SK-N-SH (cell line): ENCODE data around the gene MCC. TPM values are rescaled to one million over a fixed set of nuclear protein-coding genes. Genes with fewer than 3 reads are reported as not detected.
A peak's percentile ranks its signal among the peaks of the same experiment; 100 is the strongest.

Experiments used
- CTCF ChIA-PET: fragments of 300-600, 350-600 bp; formaldehyde crosslinking; extraction: SDS; loops from one replicate; lab custom pipeline; 2021; lab: Yijun Ruan, JAX
- POLR2A ChIA-PET: fragments of 350-600 bp; sonication (Branson Sonifier 250); formaldehyde crosslinking; extraction: SDS; loops from one replicate; lab custom pipeline; 2020; ENCODE audit warnings: antibody characterized with exemption, inconsistent platforms; lab: Yijun Ruan, JAX
- DNase-seq: peaks from one replicate; pipeline ENCODE4 v3.0.0; 2012
- H2AFZ ChIP-seq: fragments of 200-600 bp; sonication (generic); 2 replicates; pipeline ENCODE4 v1.8.1; 2016; ENCODE audit warnings: antibody characterized with exemption, mild to moderate bottlenecking, low read depth
- H3F3A ChIP-seq: fragments of 200-600 bp; sonication (generic); replicated peaks from 2 replicates; pipeline ENCODE3; 2016; ENCODE audit warnings: antibody characterized with exemption, mild to moderate bottlenecking; ENCODE audit not compliant: insufficient read depth
- H3K27ac ChIP-seq, 2 experiments: fragments of 200-500 bp in 1 of 2; fragments of 200-600 bp in 1 of 2; sonication (Bioruptor generic) in 1 of 2; sonication (generic), shearing (Covaris generic) in 1 of 2; 2 replicates each; pipeline versions ENCODE4 v1.5.1 to v1.6.1; 2014 to 2016; ENCODE audit warnings: low read depth in 2 of 2, inconsistent platforms in 1 of 2, low read length in 1 of 2, mild to moderate bottlenecking in 1 of 2, mixed read lengths in 1 of 2
- H3K27me3 ChIP-seq: fragments of 200-600 bp; sonication (generic), shearing (Covaris generic); 2 replicates; pipeline ENCODE4 v1.6.1; 2016; ENCODE audit warnings: mixed run types; ENCODE audit not compliant: insufficient read depth
- H3K36me3 ChIP-seq, 2 experiments: fragments of 200-500 bp in 1 of 2; fragments of 200-600 bp in 1 of 2; sonication (Bioruptor generic) in 1 of 2; sonication (generic) in 1 of 2; replicated peaks in 1 of 2; 2 replicates each; pipeline versions ENCODE3 to v1.5.1; 2014 to 2016; ENCODE audit warnings: low read length in 1 of 2, mild to moderate bottlenecking in 1 of 2; ENCODE audit not compliant: insufficient read depth in 2 of 2, control insufficient read depth in 1 of 2
- H3K4me1 ChIP-seq, 2 experiments: fragments of 200-500 bp in 1 of 2; fragments of 200-600 bp in 1 of 2; sonication (Bioruptor generic) in 1 of 2; sonication (generic), shearing (Covaris generic) in 1 of 2; 2 replicates each; pipeline versions ENCODE4 v1.5.1 to v1.6.1; 2014 to 2016; ENCODE audit warnings: low read depth in 1 of 2, low read length in 1 of 2, mixed run types in 1 of 2; ENCODE audit not compliant: insufficient read depth in 2 of 2, control insufficient read depth in 1 of 2
- H3K4me2 ChIP-seq: fragments of 200-600 bp; sonication (generic), shearing (Covaris generic); 2 replicates; pipeline ENCODE4 v1.6.1; 2017; ENCODE audit warnings: mixed run types
- H3K4me3 ChIP-seq, 2 experiments: fragments of 200-500 bp in 1 of 2; fragments of 200-600 bp in 1 of 2; sonication (Bioruptor generic) in 1 of 2; sonication (generic), shearing (Covaris generic) in 1 of 2; 2 replicates each; pipeline versions ENCODE4 v1.5.1 to v1.8.1; 2014 to 2016; ENCODE audit warnings: low read depth in 2 of 2, inconsistent platforms in 1 of 2, low read length in 1 of 2, mild to moderate bottlenecking in 1 of 2, mixed read lengths in 1 of 2, moderate library complexity in 1 of 2
- H3K79me2 ChIP-seq: fragments of 200-600 bp; sonication (generic); 2 replicates; pipeline ENCODE4 v1.8.1; 2017; ENCODE audit warnings: mild to moderate bottlenecking; ENCODE audit not compliant: insufficient read depth
- H3K9ac ChIP-seq: fragments of 200-600 bp; sonication (generic); 2 replicates; pipeline ENCODE4 v1.6.1; 2017; ENCODE audit warnings: mixed run types
- H3K9me2 ChIP-seq: fragments of 200-600 bp; sonication (generic); 2 replicates; pipeline ENCODE4 v1.6.1; 2017; ENCODE audit warnings: mixed run types
- H3K9me3 ChIP-seq: fragments of 200-600 bp; sonication (generic); 2 replicates; pipeline ENCODE4 v1.6.1; 2017; ENCODE audit warnings: mixed run types, mild to moderate bottlenecking, moderate library complexity
- H4K20me1 ChIP-seq: fragments of 200-600 bp; sonication (generic); 2 replicates; pipeline ENCODE4 v1.6.1; 2017; ENCODE audit warnings: mild to moderate bottlenecking, mixed run types; ENCODE audit not compliant: insufficient read depth
- CHD2 ChIP-seq: fragments of 150-350 bp; IDR thresholded peaks from 2 replicates; pipeline ENCODE4 v1.6.1; 2018; ENCODE audit warnings: low read length; ENCODE audit not compliant: partially characterized antibody
- EP300 ChIP-seq, 2 experiments: IDR thresholded peaks; 2 replicates each; pipeline versions ENCODE4 v1.4.0 to v1.6.1; 2012; ENCODE audit warnings: borderline replicate concordance in 1 of 2, low read depth in 1 of 2, low read length in 1 of 2
- EZH2phosphoT487 ChIP-seq: fragments of 200-600 bp; sonication (generic); IDR thresholded peaks from 2 replicates; pipeline ENCODE4 v1.6.1; 2017; ENCODE audit warnings: low read depth, mixed run types, mild to moderate bottlenecking, antibody characterized with exemption, moderate library complexity, borderline replicate concordance
- FOXJ3 ChIP-seq: sonication (generic); formaldehyde crosslinking; IDR thresholded peaks from 2 replicates; pipeline ENCODE4 v1.5.1; 2020; ENCODE audit warnings: mild to moderate bottlenecking, missing genetic modification reagents
- GABPA ChIP-seq: IDR thresholded peaks from 2 replicates; pipeline ENCODE4 v1.4.0; 2012; ENCODE audit warnings: low read depth, mild to moderate bottlenecking
- MXI1 ChIP-seq: IDR thresholded peaks from 2 replicates; pipeline ENCODE4 v1.6.1; 2012; ENCODE audit warnings: mild to moderate bottlenecking, low read depth, low read length, improper control_type of control experiment
- NFIC ChIP-seq: IDR thresholded peaks from 2 replicates; pipeline ENCODE4 v1.4.0; 2012; ENCODE audit warnings: borderline replicate concordance
- POLR2AphosphoS5 ChIP-seq: IDR thresholded peaks from 2 replicates; pipeline ENCODE4 v1.6.1; 2012; ENCODE audit warnings: low read depth, low read length
- RAD21 ChIP-seq: IDR thresholded peaks from 2 replicates; pipeline ENCODE4 v1.6.1; 2012; ENCODE audit warnings: mild to moderate bottlenecking, low read length
- RFX5 ChIP-seq: IDR thresholded peaks from 2 replicates; pipeline ENCODE4 v1.6.1; 2012; ENCODE audit warnings: mild to moderate bottlenecking, improper control_type of control experiment, low read length
- SIN3A ChIP-seq: IDR thresholded peaks from 2 replicates; pipeline ENCODE4 v1.6.1; 2012; ENCODE audit warnings: low read depth, mild to moderate bottlenecking, low read length, moderate library complexity, borderline replicate concordance
- TAF1 ChIP-seq: IDR thresholded peaks from 2 replicates; pipeline ENCODE4 v1.6.1; 2012; ENCODE audit warnings: low read depth, mild to moderate bottlenecking, low read length, moderate library complexity, borderline replicate concordance
- TCF12 ChIP-seq: IDR thresholded peaks from 2 replicates; pipeline ENCODE4 v1.4.0; 2012
- TEAD4 ChIP-seq: IDR thresholded peaks from 2 replicates; pipeline ENCODE4 v1.4.0; 2012; ENCODE audit warnings: mild to moderate bottlenecking, borderline replicate concordance; ENCODE audit not compliant: insufficient read depth
- YY1 ChIP-seq: IDR thresholded peaks from 2 replicates; pipeline ENCODE4 v1.4.0; 2012; ENCODE audit warnings: low read depth, mild to moderate bottlenecking
- ZBTB33 ChIP-seq: IDR thresholded peaks from 2 replicates; pipeline ENCODE4 v1.4.0; 2012; ENCODE audit warnings: low read depth, borderline replicate concordance
- WGBS: methylation state at CpG from one replicate; pipeline ENCODE4 v1.1.6; 2017; ENCODE audit warnings: low lambda C conversion rate; 5-methylcytosine and 5-hydroxymethylcytosine counted together
- polyA plus RNA-seq, 3 experiments: library from polyadenylated mRNA; depleted of rRNA; stranded (reverse); fragments of >200 nt; gene quantifications; 2 replicates each; pipeline ENCODE4 v1.2.3, GENCODE V29; 2012
- TF ChIP-seq, protein P1 (sequence below): IDR thresholded peaks from 2 replicates; pipeline ENCODE4 v1.4.0; 2012; ENCODE audit warnings: low read depth, borderline replicate concordance
- TF ChIP-seq, protein P2 (sequence below): fragments of 200-600 bp; sonication (generic); IDR thresholded peaks from 2 replicates; pipeline ENCODE4 v1.6.1; 2017; ENCODE audit warnings: antibody characterized with exemption, mild to moderate bottlenecking, moderate library complexity
- TF ChIP-seq, protein P3 (sequence below): IDR thresholded peaks from 2 replicates; pipeline ENCODE4 v1.6.1; 2012; ENCODE audit warnings: mild to moderate bottlenecking, low read depth, low read length, moderate library complexity
- TF ChIP-seq, protein P4 (sequence below): IDR thresholded peaks from 2 replicates; pipeline ENCODE4; 2012

The MCC gene
- polyA plus RNA-seq, 1 of the 3 experiments (the other 2 are of a cell fraction) = 3.6 TPM

DNA sequence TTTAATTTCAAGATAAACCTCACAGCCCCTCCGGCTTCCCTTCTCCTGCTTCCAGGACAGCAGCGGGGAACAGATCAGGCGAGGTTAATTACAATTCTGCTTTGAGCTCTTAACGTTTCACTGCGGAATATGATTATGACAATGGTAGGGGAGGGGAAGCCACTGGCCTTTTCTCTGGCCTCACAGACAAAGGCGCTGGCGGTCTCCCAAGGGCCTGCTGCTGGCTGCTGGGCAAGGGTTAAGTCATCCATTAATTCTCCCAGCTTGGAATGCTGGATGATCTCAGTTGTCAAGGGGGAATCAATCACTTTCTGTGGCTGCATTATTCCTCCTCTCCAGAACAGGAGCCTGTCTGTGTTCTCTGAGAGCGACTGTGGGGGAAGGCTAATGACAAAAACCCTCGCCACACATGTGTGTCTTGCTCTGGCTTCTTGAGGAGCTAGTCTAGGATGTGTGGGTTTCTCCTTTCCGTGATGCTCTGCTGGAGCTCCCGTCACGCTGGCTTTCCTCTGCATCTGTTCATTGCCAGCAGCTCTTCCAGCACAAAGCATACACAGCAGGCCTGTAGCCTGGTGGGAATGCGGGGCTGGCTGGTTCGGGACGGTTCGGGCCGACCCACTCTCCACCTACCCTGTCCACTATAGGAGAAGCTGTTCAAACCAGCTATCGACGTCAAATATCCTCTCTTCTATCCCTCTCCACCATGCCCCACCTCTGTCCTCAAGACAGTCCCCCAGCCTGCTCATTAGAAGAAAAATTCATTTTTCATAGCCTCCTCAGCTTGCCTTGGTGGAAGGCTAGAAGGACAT lies 428.8 kb downstream of the MCC start:
- H3K9me2 ChIP-seq = no peaks in the 10 kb centered on the region
- H3K9ac ChIP-seq = peak overlapping the region; percentile 24; the same call in 1 of the 2 replicates
- no peaks in the 10 kb centered on the region for H3K79me2 ChIP-seq
- 44% methylated on average over 19 of the region's 19 CpGs for WGBS
- H3K4me1 ChIP-seq = peaks cover 18 to 70% of the 10 kb centered on the region in 2 experiments
- H4K20me1 ChIP-seq = no peaks in the 10 kb centered on the region
- peak overlapping the region; percentile 24; the same call in 1 of the 2 replicates for H2AFZ ChIP-seq
- ChIA-PET CTCF (interaction anchor here (0.6 to 2.1 kb wide), 15 partner anchors 10 to 553 kb away, joined by 3 to 10 read pairs (median 4); no protein-coding TSS in a partner anchor), POLR2A (interaction anchor here (0.6 to 1.9 kb wide), 9 partner anchors 22 to 235 kb away, joined by 3 to 11 read pairs (median 3); no protein-coding TSS in a partner anchor)
- H3K9me3 ChIP-seq = no peaks in the 10 kb centered on the region
- no peaks in the 10 kb centered on the region for H3K27me3 ChIP-seq
- H3K4me3 ChIP-seq = no peak overlapping the region
- H3K4me2 ChIP-seq = peak overlapping the region; percentile 36; the same call in 1 of the 2 replicates
- no peaks in the 10 kb centered on the region for H3F3A ChIP-seq
- peak; percentile 86 for DNase-seq
- no peaks in the 10 kb centered on the region for H3K36me3 ChIP-seq
- peak overlapping the region; percentile 55 to 98 for H3K27ac ChIP-seq
- TF ChIP-seq YY1 (no peak), NFIC (peak; percentile 83), GABPA (no peak), ZBTB33 (no peak), POLR2AphosphoS5 (peak; percentile 31; the same call in 1 of the 2 replicates), TCF12 (peak; percentile 89), EP300 (IDR thresholded peaks at IDR 0.05; ENCODE audit: borderline replicate concordance in 1 of 2, low read depth in 1 of 2, low read length in 1 of 2) (peak; percentile 70 to 85; a peak in 3 of 4 replicates), RAD21 (peak; percentile 29), SIN3A (peak; percentile 20; the same call in 1 of the 2 replicates), MXI1 (peak; percentile 57; the same call in 1 of the 2 replicates), FOXJ3 (CRISPR knock-in tag) (peak; percentile 86), CHD2 (peak; percentile 75), RFX5 (0 out of 2 replicates have a peak, but pooled peaks have one; percentile 13), TEAD4 (peak; percentile 83; the same call in 1 of the 2 replicates), EZH2phosphoT487 (no peak), TAF1 (peak; percentile 30; the same call in 1 of the 2 replicates)
- TF ChIP-seq, protein P1, sequence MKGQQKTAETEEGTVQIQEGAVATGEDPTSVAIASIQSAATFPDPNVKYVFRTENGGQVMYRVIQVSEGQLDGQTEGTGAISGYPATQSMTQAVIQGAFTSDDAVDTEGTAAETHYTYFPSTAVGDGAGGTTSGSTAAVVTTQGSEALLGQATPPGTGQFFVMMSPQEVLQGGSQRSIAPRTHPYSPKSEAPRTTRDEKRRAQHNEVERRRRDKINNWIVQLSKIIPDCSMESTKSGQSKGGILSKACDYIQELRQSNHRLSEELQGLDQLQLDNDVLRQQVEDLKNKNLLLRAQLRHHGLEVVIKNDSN = no peak
- TF ChIP-seq, protein P2, sequence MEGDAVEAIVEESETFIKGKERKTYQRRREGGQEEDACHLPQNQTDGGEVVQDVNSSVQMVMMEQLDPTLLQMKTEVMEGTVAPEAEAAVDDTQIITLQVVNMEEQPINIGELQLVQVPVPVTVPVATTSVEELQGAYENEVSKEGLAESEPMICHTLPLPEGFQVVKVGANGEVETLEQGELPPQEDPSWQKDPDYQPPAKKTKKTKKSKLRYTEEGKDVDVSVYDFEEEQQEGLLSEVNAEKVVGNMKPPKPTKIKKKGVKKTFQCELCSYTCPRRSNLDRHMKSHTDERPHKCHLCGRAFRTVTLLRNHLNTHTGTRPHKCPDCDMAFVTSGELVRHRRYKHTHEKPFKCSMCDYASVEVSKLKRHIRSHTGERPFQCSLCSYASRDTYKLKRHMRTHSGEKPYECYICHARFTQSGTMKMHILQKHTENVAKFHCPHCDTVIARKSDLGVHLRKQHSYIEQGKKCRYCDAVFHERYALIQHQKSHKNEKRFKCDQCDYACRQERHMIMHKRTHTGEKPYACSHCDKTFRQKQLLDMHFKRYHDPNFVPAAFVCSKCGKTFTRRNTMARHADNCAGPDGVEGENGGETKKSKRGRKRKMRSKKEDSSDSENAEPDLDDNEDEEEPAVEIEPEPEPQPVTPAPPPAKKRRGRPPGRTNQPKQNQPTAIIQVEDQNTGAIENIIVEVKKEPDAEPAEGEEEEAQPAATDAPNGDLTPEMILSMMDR = no peak
- TF ChIP-seq, protein P3, sequence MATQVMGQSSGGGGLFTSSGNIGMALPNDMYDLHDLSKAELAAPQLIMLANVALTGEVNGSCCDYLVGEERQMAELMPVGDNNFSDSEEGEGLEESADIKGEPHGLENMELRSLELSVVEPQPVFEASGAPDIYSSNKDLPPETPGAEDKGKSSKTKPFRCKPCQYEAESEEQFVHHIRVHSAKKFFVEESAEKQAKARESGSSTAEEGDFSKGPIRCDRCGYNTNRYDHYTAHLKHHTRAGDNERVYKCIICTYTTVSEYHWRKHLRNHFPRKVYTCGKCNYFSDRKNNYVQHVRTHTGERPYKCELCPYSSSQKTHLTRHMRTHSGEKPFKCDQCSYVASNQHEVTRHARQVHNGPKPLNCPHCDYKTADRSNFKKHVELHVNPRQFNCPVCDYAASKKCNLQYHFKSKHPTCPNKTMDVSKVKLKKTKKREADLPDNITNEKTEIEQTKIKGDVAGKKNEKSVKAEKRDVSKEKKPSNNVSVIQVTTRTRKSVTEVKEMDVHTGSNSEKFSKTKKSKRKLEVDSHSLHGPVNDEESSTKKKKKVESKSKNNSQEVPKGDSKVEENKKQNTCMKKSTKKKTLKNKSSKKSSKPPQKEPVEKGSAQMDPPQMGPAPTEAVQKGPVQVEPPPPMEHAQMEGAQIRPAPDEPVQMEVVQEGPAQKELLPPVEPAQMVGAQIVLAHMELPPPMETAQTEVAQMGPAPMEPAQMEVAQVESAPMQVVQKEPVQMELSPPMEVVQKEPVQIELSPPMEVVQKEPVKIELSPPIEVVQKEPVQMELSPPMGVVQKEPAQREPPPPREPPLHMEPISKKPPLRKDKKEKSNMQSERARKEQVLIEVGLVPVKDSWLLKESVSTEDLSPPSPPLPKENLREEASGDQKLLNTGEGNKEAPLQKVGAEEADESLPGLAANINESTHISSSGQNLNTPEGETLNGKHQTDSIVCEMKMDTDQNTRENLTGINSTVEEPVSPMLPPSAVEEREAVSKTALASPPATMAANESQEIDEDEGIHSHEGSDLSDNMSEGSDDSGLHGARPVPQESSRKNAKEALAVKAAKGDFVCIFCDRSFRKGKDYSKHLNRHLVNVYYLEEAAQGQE = no peak
- TF ChIP-seq, protein P4, sequence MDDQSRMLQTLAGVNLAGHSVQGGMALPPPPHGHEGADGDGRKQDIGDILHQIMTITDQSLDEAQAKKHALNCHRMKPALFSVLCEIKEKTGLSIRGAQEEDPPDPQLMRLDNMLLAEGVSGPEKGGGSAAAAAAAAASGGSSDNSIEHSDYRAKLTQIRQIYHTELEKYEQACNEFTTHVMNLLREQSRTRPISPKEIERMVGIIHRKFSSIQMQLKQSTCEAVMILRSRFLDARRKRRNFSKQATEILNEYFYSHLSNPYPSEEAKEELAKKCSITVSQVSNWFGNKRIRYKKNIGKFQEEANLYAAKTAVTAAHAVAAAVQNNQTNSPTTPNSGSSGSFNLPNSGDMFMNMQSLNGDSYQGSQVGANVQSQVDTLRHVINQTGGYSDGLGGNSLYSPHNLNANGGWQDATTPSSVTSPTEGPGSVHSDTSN = peak; percentile 97
